CD14-positive monocyte (primary cell): ENCODE measurements around the gene ATAD5. TPM values are rescaled to one million over a fixed set of nuclear protein-coding genes. Genes with fewer than 3 reads are reported as not detected.

ENCODE experiments used
- DNase-seq, 3 donors: peaks; one replicate each; pipeline ENCODE4 v3.0.0-alpha.2; 2011 to 2022
- H2AFZ ChIP-seq: 2 replicates; pipeline ENCODE4 v1.6.0; 2012; ENCODE audit warnings: mild to moderate bottlenecking, low read depth, low read length, inconsistent platforms; ENCODE audit not compliant: insufficient read depth, poor library complexity, severe bottlenecking
- H3K27ac ChIP-seq, 2 donors: 1 replicate in 1 of 2; 2 replicates in 1 of 2; pipeline ENCODE4 v1.5.1; 2012 to 2013; ENCODE audit warnings: low read length in 2 of 2, control low read depth in 1 of 2, inconsistent platforms in 1 of 2, low read depth in 1 of 2, mild to moderate bottlenecking in 1 of 2
- H3K27me3 ChIP-seq, 2 donors: one replicate each; pipeline versions ENCODE4 v1.6.0 to v1.6.1; 2011 to 2013; ENCODE audit warnings: low read length in 2 of 2; ENCODE audit not compliant: control insufficient read depth in 2 of 2, insufficient read depth in 2 of 2
- H3K36me3 ChIP-seq, 2 donors: replicated peaks in 1 of 2; 1 replicate in 1 of 2; 2 replicates in 1 of 2; pipeline versions ENCODE4 v1.5.1 to v1.6.1; 2012 to 2013; ENCODE audit warnings: low read length in 2 of 2, control low read depth in 1 of 2, inconsistent platforms in 1 of 2, mild to moderate bottlenecking in 1 of 2; ENCODE audit not compliant: insufficient read depth in 2 of 2, control insufficient read depth in 1 of 2
- H3K4me1 ChIP-seq, 2 donors: 1 replicate in 1 of 2; 2 replicates in 1 of 2; pipeline versions ENCODE4 v1.5.1 to v1.6.1; 2012 to 2013; ENCODE audit warnings: low read length in 2 of 2, control low read depth in 1 of 2, inconsistent platforms in 1 of 2, mild to moderate bottlenecking in 1 of 2, moderate library complexity in 1 of 2; ENCODE audit not compliant: insufficient read depth in 2 of 2, control insufficient read depth in 1 of 2
- H3K4me2 ChIP-seq: replicated peaks from 2 replicates; pipeline ENCODE3; 2012; ENCODE audit warnings: low read length, moderate library complexity, mild to moderate bottlenecking; ENCODE audit not compliant: poor library complexity, severe bottlenecking; ENCODE audit errors: extremely low read depth
- H3K4me3 ChIP-seq, 3 experiments: fragments of 200-600 bp in 1 of 3; sonication (generic) in 1 of 3; replicated peaks in 1 of 3; 1 replicate in 2 of 3; 2 replicates in 1 of 3; pipeline ENCODE4 v1.5.1; 2011 to 2013; ENCODE audit warnings: low read length in 3 of 3, mild to moderate bottlenecking in 3 of 3, control low read depth in 2 of 3, low read depth in 2 of 3, inconsistent platforms in 1 of 3, moderate library complexity in 1 of 3
- H3K79me2 ChIP-seq: 2 replicates; pipeline ENCODE4 v1.6.0; 2012; ENCODE audit warnings: mild to moderate bottlenecking, control low read depth, inconsistent platforms, low read length, moderate library complexity; ENCODE audit not compliant: insufficient read depth
- H3K9ac ChIP-seq: 2 replicates; pipeline ENCODE4 v1.6.0; 2017; ENCODE audit warnings: low read length, mild to moderate bottlenecking; ENCODE audit not compliant: insufficient read depth, poor library complexity, severe bottlenecking
- H3K9me3 ChIP-seq, 2 donors: replicated peaks in 1 of 2; 1 replicate in 1 of 2; 2 replicates in 1 of 2; pipeline versions ENCODE4 v1.5.1 to v1.6.1; 2012 to 2013; ENCODE audit warnings: low read length in 2 of 2, control low read depth in 1 of 2; ENCODE audit not compliant: control insufficient read depth in 1 of 2, insufficient read depth in 1 of 2
- H4K20me1 ChIP-seq: 2 replicates; pipeline ENCODE4 v1.6.0; 2012; ENCODE audit warnings: mild to moderate bottlenecking, low read length, control low read depth, moderate library complexity; ENCODE audit not compliant: insufficient read depth
- H3K27ac Mint-ChIP-seq, 7 donors: one replicate each; pipeline ENCODE4 v1.8.0; 2020; ENCODE audit warnings: mild to moderate bottlenecking in 7 of 7, mixed read lengths in 7 of 7, moderate library complexity in 6 of 7, inconsistent platforms in 2 of 7
- H3K27me3 Mint-ChIP-seq, 3 donors: one replicate each; pipeline ENCODE4 v1.8.0; 2021 to 2022; ENCODE audit warnings: low read depth in 3 of 3, mild to moderate bottlenecking in 3 of 3, mixed read lengths in 3 of 3, moderate library complexity in 3 of 3, inconsistent platforms in 1 of 3
- H3K36me3 Mint-ChIP-seq, 2 donors: one replicate each; pipeline ENCODE4 v1.8.0; 2020; ENCODE audit warnings: mixed read lengths in 2 of 2, inconsistent platforms in 1 of 2, mild to moderate bottlenecking in 1 of 2
- H3K4me1 Mint-ChIP-seq: one replicate; pipeline ENCODE4 v1.8.0; 2020; ENCODE audit warnings: mild to moderate bottlenecking, mixed read lengths
- H3K4me3 Mint-ChIP-seq, 2 donors: one replicate each; pipeline ENCODE4 v1.8.0; 2020; ENCODE audit warnings: mild to moderate bottlenecking in 2 of 2, mixed read lengths in 2 of 2, moderate library complexity in 1 of 2
- H3K9me3 Mint-ChIP-seq, 7 donors: one replicate each; pipeline ENCODE4 v1.8.0; 2020 to 2022; ENCODE audit warnings: mixed read lengths in 7 of 7, mild to moderate bottlenecking in 6 of 7, moderate library complexity in 6 of 7, inconsistent platforms in 2 of 7
- CTCF ChIP-seq: fragments of 200-600 bp; IDR thresholded peaks from one replicate; pipeline ENCODE4 v1.8.0; 2022; ENCODE audit warnings: antibody characterized with exemption, mild to moderate bottlenecking
- WGBS: methylation state at CpG from one replicate; pipeline ENCODE4 v1.1.5; 2013; ENCODE audit warnings: missing lambda C conversion rate; ENCODE audit not compliant: insufficient coverage; 5-methylcytosine and 5-hydroxymethylcytosine counted together
- intact Hi-C, 2 donors: fragments of 100-400 bp; cut with micrococcal nuclease; formaldehyde crosslinking; loops; one replicate each; pipeline versions ENCODE4 v1.15.0 to v1.15.1; 2023
- polyA plus RNA-seq, 3 donors: library from polyadenylated mRNA; depleted of rRNA in 1 of 3; unstranded in 2 of 3; stranded (reverse) in 1 of 3; fragments of 300-500 nt in 2 of 3; fragments of >200 nt in 1 of 3; fragmentation: Illumina TruSeq in 2 of 3; gene quantifications; 1 replicate in 2 of 3; 2 replicates in 1 of 3; pipeline ENCODE4 v1.2.3, GENCODE V29; 2012 to 2021

ATAD5 gene
- polyA plus RNA-seq, 3 donors = 0.24 to 0.57 (median 0.42) TPM

- Mint-ChIP-seq H3K36me3 (peaks cover 21 to 48% of the 10 kb centered on the region in 2 donors), H3K27ac (peak overlapping the region; percentile 16 to 92 (median 89)), H3K4me1 (peaks cover 57% of the 10 kb centered on the region), H3K27me3 (peaks cover 0 to 1% (median 0%) of the 10 kb centered on the region in 3 donors), H3K9me3 (peaks cover 0 to 2% (median 0%) of the 10 kb centered on the region in 7 donors), H3K4me3 (peak overlapping the region in 1 of 2 donors; percentile 15)
- no peaks in the 10 kb centered on the region for H3K9me3 ChIP-seq
- H3K36me3 ChIP-seq = peaks cover 17 to 30% of the 10 kb centered on the region in 2 donors
- intact Hi-C loops = loop anchor here in 1 of 2 donors (2.0 kb wide), 1 partner anchor 17 kb away; the partner anchor contains the start of gene CRLF3
- no peak overlapping the region for H3K9ac ChIP-seq
- DNase-seq = no peak
- H3K4me3 ChIP-seq = peak overlapping the region in 1 of 3 experiments; percentile 16
- 100% methylated on average over 1 of the region's 1 CpG for WGBS
- no peak overlapping the region for H2AFZ ChIP-seq
- no peaks in the 10 kb centered on the region for H3K27me3 ChIP-seq
- H3K27ac ChIP-seq = peak overlapping the region; percentile 46 to 69
- peaks cover 68 to 76% of the 10 kb centered on the region in 2 donors for H3K4me1 ChIP-seq
- peaks cover 94% of the 10 kb centered on the region for H3K79me2 ChIP-seq
- H3K4me2 ChIP-seq = peak overlapping the region; percentile 20
- no peak for TF ChIP-seq CTCF
- peaks cover 44% of the 10 kb centered on the region for H4K20me1 ChIP-seq
Observed at GRCh38 chr17:30807896-30808295, 23.9 kb upstream of the ATAD5 start.

GRCh38 chr17:30808785-30809286 lies 22.9 kb upstream of the ATAD5 start:
- 0% methylated on average over 1 of the region's 9 CpGs for WGBS
- intact Hi-C loops = loop anchor here in 1 of 2 donors (2.0 kb wide), 1 partner anchor 16 kb away; the partner anchor contains the start of gene CRLF3

More at GRCh38 chr17:30808785-30809286, 22.9 kb upstream of the ATAD5 start:
- H3K27me3 Mint-ChIP-seq = peaks cover 0 to 1% (median 0%) of the 10 kb centered on the region in 3 donors
- peaks cover 13 to 43% of the 10 kb centered on the region in 2 donors for H3K36me3 Mint-ChIP-seq
- H3K36me3 ChIP-seq = peaks cover 8 to 20% of the 10 kb centered on the region in 2 donors
- peak overlapping the region in 2 of 3 experiments; percentile 10 to 63 for H3K4me3 ChIP-seq
- H3K9me3 ChIP-seq = no peaks in the 10 kb centered on the region
- peaks cover 94% of the 10 kb centered on the region for H3K79me2 ChIP-seq
- peaks cover 65% of the 10 kb centered on the region for H3K4me1 Mint-ChIP-seq
- peaks cover 35% of the 10 kb centered on the region for H4K20me1 ChIP-seq
- peak overlapping the region; percentile 69 to 88 for H3K27ac ChIP-seq
- peak overlapping the region; percentile 11 for H3K9ac ChIP-seq
- DNase-seq = peak; percentile 66 to 88 (median 82)
- no peak for TF ChIP-seq CTCF
- peak overlapping the region; percentile 71 to 82 for H3K4me3 Mint-ChIP-seq
- H3K9me3 Mint-ChIP-seq = no peaks in the 10 kb centered on the region
- no peaks in the 10 kb centered on the region for H3K27me3 ChIP-seq
- peak overlapping the region; percentile 71 for H3K4me2 ChIP-seq
- H3K4me1 ChIP-seq = peaks cover 78 to 86% of the 10 kb centered on the region in 2 donors
- H2AFZ ChIP-seq = peak overlapping the region; percentile 47
- peak overlapping the region; percentile 89 to 95 (median 92) for H3K27ac Mint-ChIP-seq
